Neural crest cell (in vitro differentiated cells): Measurements from ENCODE around the gene TDRD15. TPM values are rescaled to one million over a fixed set of nuclear protein-coding genes. Genes with fewer than 3 reads are reported as not detected.
"Not testable (repeated sequence)": the region's sequence is repeated elsewhere in the genome, so short reads cannot be mapped to it uniquely, and the experiment has no call there.

Source experiments
- DNase-seq: peaks from one replicate; pipeline ENCODE4 v3.0.0; 2021; ENCODE audit warnings: low read depth, mixed read lengths, low spot score
- H3K27ac Mint-ChIP-seq: one replicate; pipeline ENCODE4 v1.8.0; 2021; ENCODE audit warnings: mild to moderate bottlenecking, mixed read lengths; ENCODE audit not compliant: unreplicated experiment
- H3K27me3 Mint-ChIP-seq: 2 replicates; pipeline ENCODE4 v1.8.0; 2021; ENCODE audit warnings: low read depth, mild to moderate bottlenecking, mixed read lengths
- H3K36me3 Mint-ChIP-seq: 2 replicates; pipeline ENCODE4 v1.8.0; 2021; ENCODE audit warnings: low read depth, mild to moderate bottlenecking, mixed read lengths
- H3K4me1 Mint-ChIP-seq: 2 replicates; pipeline ENCODE4 v1.8.0; 2021; ENCODE audit warnings: mixed read lengths
- H3K4me3 Mint-ChIP-seq: one replicate; pipeline ENCODE4 v1.8.0; 2021; ENCODE audit warnings: mild to moderate bottlenecking, mixed read lengths
- H3K9me3 Mint-ChIP-seq: 2 replicates; pipeline ENCODE4 v1.8.0; 2021; ENCODE audit warnings: mixed read lengths
- total RNA-seq: library from RNA; stranded (reverse); gene quantifications from 2 replicates; pipeline ENCODE4 v1.2.1, GENCODE V29; 2021
- TF ChIP-seq, protein P1 (sequence below): fragments of 200-600 bp; sonication (generic); conservative IDR thresholded peaks from 2 replicates; pipeline ENCODE4 v1.5.0; 2021; ENCODE audit warnings: antibody characterized with exemption, mild to moderate bottlenecking

Gene TDRD15
- total RNA-seq, 1 donor from 2014 or later: not detected

DNA sequence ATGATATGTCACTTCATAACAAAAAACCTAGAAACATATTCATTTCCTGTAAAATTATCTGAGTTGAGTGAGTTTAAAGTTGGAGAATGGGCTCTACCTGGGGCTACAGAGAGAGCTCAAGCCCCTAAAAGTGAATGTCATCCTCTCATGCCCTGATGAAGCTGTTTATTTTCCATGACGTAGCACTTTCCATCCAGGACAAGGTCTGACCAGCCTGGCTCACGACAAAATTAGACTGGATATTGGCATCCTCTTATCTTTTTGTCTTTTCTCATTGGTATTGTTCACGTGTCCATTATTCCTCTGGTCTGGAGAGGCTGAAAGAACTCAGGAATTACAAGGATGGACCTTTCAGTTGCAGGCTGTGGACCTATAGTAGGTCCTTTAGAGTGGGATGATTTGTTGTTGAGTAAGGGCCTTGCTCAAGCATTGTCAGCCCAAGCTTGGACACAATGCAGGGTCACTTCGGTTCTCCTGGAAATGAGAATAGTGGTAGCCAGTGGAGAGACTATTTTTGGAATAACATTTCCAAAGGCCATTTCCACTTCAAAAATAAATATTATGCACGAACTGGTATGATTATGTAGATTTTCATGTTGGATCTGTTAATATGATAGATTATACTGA is 24.4 kb upstream of the TDRD15 start:
- DNase-seq: no peak
- no peak overlapping the region for H3K27ac Mint-ChIP-seq
- H3K9me3 Mint-ChIP-seq: peaks cover 3% of the 10 kb centered on the region
- TF ChIP-seq, protein P1, sequence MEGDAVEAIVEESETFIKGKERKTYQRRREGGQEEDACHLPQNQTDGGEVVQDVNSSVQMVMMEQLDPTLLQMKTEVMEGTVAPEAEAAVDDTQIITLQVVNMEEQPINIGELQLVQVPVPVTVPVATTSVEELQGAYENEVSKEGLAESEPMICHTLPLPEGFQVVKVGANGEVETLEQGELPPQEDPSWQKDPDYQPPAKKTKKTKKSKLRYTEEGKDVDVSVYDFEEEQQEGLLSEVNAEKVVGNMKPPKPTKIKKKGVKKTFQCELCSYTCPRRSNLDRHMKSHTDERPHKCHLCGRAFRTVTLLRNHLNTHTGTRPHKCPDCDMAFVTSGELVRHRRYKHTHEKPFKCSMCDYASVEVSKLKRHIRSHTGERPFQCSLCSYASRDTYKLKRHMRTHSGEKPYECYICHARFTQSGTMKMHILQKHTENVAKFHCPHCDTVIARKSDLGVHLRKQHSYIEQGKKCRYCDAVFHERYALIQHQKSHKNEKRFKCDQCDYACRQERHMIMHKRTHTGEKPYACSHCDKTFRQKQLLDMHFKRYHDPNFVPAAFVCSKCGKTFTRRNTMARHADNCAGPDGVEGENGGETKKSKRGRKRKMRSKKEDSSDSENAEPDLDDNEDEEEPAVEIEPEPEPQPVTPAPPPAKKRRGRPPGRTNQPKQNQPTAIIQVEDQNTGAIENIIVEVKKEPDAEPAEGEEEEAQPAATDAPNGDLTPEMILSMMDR: no peak
- H3K27me3 Mint-ChIP-seq: no peaks in the 10 kb centered on the region
- H3K4me1 Mint-ChIP-seq: peaks cover 12% of the 10 kb centered on the region
- no peak overlapping the region for H3K4me3 Mint-ChIP-seq
- no peaks in the 10 kb centered on the region for H3K36me3 Mint-ChIP-seq

DNA sequence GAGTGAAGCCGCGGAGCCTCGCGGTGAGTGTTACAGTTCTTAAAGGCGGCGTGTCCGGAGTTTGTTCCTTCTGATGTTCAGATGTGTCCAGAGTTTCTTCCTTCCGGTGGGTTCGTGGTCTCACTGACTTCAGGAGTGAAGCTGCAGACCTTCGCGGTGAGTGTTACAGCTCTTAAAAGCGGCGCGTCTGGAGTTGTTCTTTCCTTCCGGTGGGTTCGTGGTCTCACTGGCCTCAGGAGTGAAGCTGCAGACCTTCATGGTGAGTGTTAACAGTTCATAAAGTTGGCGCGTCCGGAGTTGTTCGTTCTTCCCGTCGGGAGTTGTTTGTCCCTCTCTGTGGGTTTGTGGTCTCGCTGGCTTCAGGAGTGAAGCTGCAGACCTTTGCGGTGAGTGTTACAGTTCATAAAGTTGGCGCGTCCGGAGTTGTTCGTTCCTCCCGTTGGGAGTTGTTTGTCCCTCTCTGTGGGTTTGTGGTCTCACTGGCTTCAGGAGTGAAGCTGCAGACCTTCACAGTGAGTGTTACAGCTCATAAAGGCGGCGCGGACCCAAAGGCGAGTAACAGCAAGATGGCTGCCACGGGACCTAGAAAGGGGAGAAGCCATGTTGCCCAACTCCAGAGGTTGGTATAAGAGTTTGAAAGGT is 22.1 kb upstream of the TDRD15 start:
- H3K27me3 Mint-ChIP-seq, H3K9me3 Mint-ChIP-seq, H3K36me3 Mint-ChIP-seq, H3K4me3 Mint-ChIP-seq, H3K27ac Mint-ChIP-seq, DNase-seq, H3K4me1 Mint-ChIP-seq: not testable (repeated sequence)

DNA sequence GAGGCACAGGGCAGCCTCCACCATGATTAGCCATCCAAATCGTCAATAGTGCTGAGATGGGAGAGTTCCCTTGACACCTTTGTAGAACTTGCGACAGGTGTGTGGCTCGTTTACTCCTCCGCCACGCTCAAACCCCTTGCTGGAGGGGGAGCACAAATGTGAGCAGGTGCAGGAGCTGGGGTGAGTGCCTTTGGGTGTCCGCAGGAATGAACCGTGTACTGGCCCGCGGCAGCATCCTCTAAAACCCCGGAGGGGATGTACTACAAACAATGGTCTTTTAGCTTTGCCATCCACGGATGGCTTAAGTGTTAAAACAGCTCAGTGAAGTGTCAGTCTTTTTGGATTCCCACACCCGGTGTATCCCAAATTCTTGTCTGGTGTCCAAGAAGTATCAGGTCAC is 21.4 kb upstream of the TDRD15 start:
- Mint-ChIP-seq H3K36me3 (no peaks in the 10 kb centered on the region), H3K4me3 (no peak overlapping the region), H3K9me3 (no peaks in the 10 kb centered on the region), H3K27me3 (no peaks in the 10 kb centered on the region), H3K27ac (no peak overlapping the region), H3K4me1 (no peaks in the 10 kb centered on the region)
- TF ChIP-seq, protein P1: no peak
- no peak for DNase-seq

DNA sequence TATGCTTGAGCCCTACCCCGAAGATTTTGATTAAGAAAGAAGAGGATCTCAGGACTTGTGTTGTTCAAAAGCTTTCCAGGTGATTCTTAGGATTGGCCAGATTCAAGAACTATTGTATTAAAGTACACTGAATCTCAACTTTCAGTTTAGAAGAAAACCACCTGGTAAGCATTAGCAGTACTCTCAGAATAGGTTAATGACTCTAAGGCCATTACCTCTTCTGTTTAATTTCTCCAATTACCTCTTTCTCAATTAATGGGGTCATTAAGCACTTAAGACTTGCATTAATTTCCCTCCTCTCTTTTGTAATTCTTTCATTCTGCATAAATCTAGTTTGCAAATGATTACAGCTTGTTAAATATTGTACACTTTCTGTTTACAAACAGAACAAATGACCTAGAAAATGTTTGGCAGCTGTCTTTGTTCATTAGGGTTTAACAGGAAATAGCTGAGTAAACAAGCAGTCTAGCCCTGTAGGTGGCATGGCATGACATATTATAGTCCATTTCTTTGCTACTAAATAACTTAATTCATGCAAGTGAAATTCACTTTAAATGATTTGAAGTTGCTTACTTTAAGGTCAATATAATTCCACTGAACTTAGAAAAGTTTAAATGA is 20.4 kb upstream of the TDRD15 start:
- no peaks in the 10 kb centered on the region for H3K36me3 Mint-ChIP-seq
- H3K4me3 Mint-ChIP-seq: no peak overlapping the region
- TF ChIP-seq, protein P1: no peak
- H3K4me1 Mint-ChIP-seq: no peaks in the 10 kb centered on the region
- no peaks in the 10 kb centered on the region for H3K9me3 Mint-ChIP-seq
- no peak overlapping the region for H3K27ac Mint-ChIP-seq
- H3K27me3 Mint-ChIP-seq: peaks cover 3% of the 10 kb centered on the region
- no peak for DNase-seq

DNA sequence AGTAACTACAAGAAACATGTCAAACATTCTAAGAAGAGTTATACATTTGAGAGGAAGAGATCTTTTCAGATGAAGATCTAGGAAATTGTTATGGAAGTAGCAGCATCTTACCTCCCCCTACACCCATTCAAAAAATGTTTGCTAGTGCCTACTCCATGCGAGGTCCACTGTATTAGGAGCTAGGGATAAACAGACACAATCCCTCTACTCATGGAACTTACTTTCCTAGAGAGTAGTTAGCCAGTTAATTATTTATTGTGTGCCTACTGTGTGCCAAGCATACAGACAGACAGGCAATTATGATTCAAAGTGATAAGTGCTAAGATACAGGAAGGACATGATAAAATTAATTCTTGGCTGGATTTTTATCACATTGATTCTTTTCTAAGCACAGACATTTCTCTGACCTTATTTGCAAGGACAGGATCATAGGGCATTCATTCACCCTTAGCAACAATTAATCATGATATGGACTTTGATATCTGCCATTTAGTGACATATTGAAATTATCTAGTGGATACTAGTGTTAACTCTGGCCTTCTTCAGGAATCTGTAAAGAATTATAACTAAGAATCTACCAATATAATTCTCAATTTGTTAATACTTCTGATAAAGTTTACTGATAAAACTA is 19.6 kb upstream of the TDRD15 start:
- Mint-ChIP-seq H3K27me3 (peaks cover 3% of the 10 kb centered on the region), H3K36me3 (no peaks in the 10 kb centered on the region), H3K4me3 (no peak overlapping the region), H3K9me3 (no peaks in the 10 kb centered on the region), H3K27ac (no peak overlapping the region), H3K4me1 (no peaks in the 10 kb centered on the region)
- TF ChIP-seq, protein P1: no peak
- no peak for DNase-seq

DNA sequence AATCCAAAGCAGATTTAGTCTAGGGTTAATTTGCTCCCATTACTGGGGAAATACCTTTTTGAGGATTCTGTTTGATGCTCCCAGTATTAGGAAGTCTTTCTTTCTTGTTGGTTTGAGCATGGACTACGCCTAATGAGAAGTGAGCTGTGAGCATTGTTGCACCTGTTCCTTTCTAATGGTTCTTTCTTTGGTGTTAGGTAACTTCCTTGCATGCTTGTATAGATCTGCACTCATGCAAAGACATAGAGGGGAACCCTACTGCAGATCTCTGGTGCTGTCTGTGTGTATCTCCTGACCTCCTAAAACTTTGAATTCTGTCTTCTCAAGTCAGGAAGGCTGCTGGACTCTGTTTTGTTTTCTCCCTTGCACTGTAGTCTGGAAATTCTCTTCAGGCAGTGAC is 12.8 kb upstream of the TDRD15 start:
- Mint-ChIP-seq H3K4me3 (no peak overlapping the region), H3K4me1 (no peaks in the 10 kb centered on the region), H3K36me3 (no peaks in the 10 kb centered on the region), H3K27me3 (peaks cover 5% of the 10 kb centered on the region), H3K27ac (no peak overlapping the region), H3K9me3 (no peaks in the 10 kb centered on the region)
- TF ChIP-seq, protein P1: no peak
- DNase-seq: no peak
